Activated CD4-positive, alpha-beta memory T cell treated with anti-CD3 and anti-CD28 coated beads, Interleukin-2, amount 10 ng/mL, durations not matched to agents 7 days and 5 days (primary cell): ENCODE results near the gene EFHD2. TPM values are rescaled to one million over a fixed set of nuclear protein-coding genes. Genes with fewer than 3 reads are reported as not detected.

Experiments
- CTCF ChIA-PET: fragments of 350-600 bp; sonication (Branson Sonifier 250); formaldehyde crosslinking; loops from one replicate; lab custom pipeline; 2021; ENCODE audit warnings: antibody characterized with exemption, inconsistent platforms; lab: Charles Lee
- POLR2A ChIA-PET: fragments of 350-600 bp; sonication (Branson Sonifier 250); formaldehyde crosslinking; loops from one replicate; lab custom pipeline; 2021; ENCODE audit warnings: antibody characterized with exemption; lab: Charles Lee
- DNase-seq: peaks from one replicate; pipeline ENCODE4 v3.0.0-alpha.2; 2020
- H3K27ac Mint-ChIP-seq: one replicate; pipeline ENCODE4 v1.8.0; 2021; ENCODE audit warnings: mild to moderate bottlenecking, mixed read lengths
- H3K27me3 Mint-ChIP-seq: one replicate; pipeline ENCODE4 v1.8.0; 2021; ENCODE audit warnings: mixed read lengths
- H3K36me3 Mint-ChIP-seq: one replicate; pipeline ENCODE4 v1.8.0; 2021; ENCODE audit warnings: low read depth, mixed read lengths
- H3K4me1 Mint-ChIP-seq: one replicate; pipeline ENCODE4 v1.8.0; 2021; ENCODE audit warnings: mixed read lengths
- H3K4me3 Mint-ChIP-seq: one replicate; pipeline ENCODE4 v1.8.0; 2021; ENCODE audit warnings: mild to moderate bottlenecking, mixed read lengths
- H3K9me3 Mint-ChIP-seq: one replicate; pipeline ENCODE4 v1.8.0; 2021; ENCODE audit warnings: mixed read lengths
- total RNA-seq, 2 experiments: library from RNA; stranded (reverse); gene quantifications; one replicate each; pipeline ENCODE4 v1.2.3, GENCODE V29; 2021

Gene EFHD2
- total RNA-seq, 2 experiments from 2014 or later, result 97.7 to 99.7 TPM

DNA sequence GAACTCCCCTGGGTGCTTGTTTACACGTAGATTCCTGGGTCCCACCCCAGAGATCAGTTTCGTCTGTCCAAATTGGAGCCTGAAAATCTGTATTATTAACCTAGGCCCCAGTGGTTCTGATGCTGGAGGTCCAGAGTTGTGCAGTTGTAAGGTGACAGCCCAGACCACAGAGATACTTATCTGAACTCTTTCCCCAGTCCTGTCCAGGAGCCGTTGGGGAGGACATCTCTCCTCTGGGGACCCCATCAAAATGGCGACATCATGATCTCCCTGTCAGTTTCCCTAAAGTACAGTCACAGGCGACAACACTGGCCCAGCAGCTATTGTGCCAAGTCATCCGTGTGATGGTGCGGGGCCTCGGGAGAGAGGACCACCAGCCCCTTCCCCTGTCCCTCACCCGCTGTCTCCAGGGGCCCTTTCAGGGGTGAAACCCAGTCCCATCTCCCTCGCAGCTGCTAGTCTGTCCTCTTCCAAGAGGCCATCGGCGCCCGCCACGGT, 749 bp upstream of the EFHD2 start:
- peak overlapping the region; percentile 97 for H3K4me3 Mint-ChIP-seq
- POLR2A ChIA-PET, result interaction anchor here (1.1 to 1.7 kb wide), 2 partner anchors 67 to 75 kb away, joined by 3 to 8 read pairs; no protein-coding TSS in a partner anchor
- no peak for DNase-seq
- peaks cover 45% of the 10 kb centered on the region for H3K4me1 Mint-ChIP-seq
- no peaks in the 10 kb centered on the region for H3K9me3 Mint-ChIP-seq
- CTCF ChIA-PET, result interaction anchor here (1.2 to 3.5 kb wide), 2 partner anchors 23 to 85 kb away, joined by 3 to 15 read pairs; no protein-coding TSS in a partner anchor
- peaks cover 25% of the 10 kb centered on the region for H3K36me3 Mint-ChIP-seq
- no peak overlapping the region for H3K27ac Mint-ChIP-seq
- peaks cover 38% of the 10 kb centered on the region for H3K27me3 Mint-ChIP-seq

DNA sequence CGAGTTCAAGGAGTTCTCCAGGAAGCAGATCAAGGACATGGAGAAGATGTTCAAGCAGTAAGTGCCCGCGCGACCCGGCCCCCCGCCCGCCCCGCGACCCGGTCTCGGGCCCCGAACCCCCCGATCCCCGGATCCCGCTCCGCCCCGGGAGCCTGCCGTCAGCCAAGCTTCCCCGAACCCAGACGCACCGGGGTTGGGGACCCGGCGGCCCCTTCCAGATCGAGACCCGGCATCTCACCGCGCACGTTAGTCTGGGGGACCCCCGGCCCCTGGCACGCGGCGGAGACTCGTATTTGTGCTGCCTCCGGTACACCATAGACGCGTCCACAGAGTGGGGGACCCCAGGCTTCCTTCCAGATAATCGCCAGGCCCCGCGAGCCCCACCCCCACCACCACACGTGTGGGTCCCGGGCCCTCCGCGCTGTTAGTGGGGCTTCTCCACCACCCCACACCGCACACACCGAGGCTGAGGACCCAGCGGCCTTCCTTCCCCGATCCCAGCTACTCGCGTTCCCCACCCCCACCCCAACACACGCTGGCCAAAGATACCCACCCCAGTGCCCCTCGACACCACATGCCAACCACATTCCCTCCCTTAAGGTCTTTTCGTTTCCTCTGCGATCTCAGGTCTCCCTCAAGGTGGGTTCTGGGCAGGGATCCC, 665 bp downstream of the EFHD2 start:
- Mint-ChIP-seq H3K4me1 (peaks cover 57% of the 10 kb centered on the region), H3K36me3 (peaks cover 40% of the 10 kb centered on the region), H3K9me3 (no peaks in the 10 kb centered on the region), H3K27ac (peak overlapping the region; percentile 89), H3K4me3 (peak overlapping the region; percentile 97), H3K27me3 (peaks cover 33% of the 10 kb centered on the region)
- CTCF ChIA-PET, result interaction anchor here (1.2 to 1.5 kb wide), 2 partner anchors 10 to 87 kb away, joined by 3 to 4 read pairs; no protein-coding TSS in a partner anchor
- DNase-seq, result peak; percentile 30
- POLR2A ChIA-PET, result interaction anchor here (0.8 to 3.6 kb wide), 8 partner anchors 9 to 87 kb away, joined by 3 to 14 read pairs (median 6); no protein-coding TSS in a partner anchor

- peaks cover 28% of the 10 kb centered on the region for H3K27me3 Mint-ChIP-seq
- no peak for DNase-seq
- ChIA-PET CTCF (interaction anchor here (1.2 to 2.3 kb wide), 3 partner anchors 9 to 87 kb away, joined by 3 to 12 read pairs (median 4); no protein-coding TSS in a partner anchor), POLR2A (interaction anchor here (1.3 to 3.6 kb wide), 7 partner anchors 9 to 88 kb away, joined by 3 to 14 read pairs (median 7); no protein-coding TSS in a partner anchor)
- H3K9me3 Mint-ChIP-seq, result no peaks in the 10 kb centered on the region
- H3K4me1 Mint-ChIP-seq, result peaks cover 62% of the 10 kb centered on the region
- H3K4me3 Mint-ChIP-seq, result peak overlapping the region; percentile 97
- H3K27ac Mint-ChIP-seq, result peak overlapping the region; percentile 89
- peaks cover 45% of the 10 kb centered on the region for H3K36me3 Mint-ChIP-seq
Measured at GRCh38 chr1:15410884-15411245, 1.2 kb downstream of the EFHD2 start.

DNA sequence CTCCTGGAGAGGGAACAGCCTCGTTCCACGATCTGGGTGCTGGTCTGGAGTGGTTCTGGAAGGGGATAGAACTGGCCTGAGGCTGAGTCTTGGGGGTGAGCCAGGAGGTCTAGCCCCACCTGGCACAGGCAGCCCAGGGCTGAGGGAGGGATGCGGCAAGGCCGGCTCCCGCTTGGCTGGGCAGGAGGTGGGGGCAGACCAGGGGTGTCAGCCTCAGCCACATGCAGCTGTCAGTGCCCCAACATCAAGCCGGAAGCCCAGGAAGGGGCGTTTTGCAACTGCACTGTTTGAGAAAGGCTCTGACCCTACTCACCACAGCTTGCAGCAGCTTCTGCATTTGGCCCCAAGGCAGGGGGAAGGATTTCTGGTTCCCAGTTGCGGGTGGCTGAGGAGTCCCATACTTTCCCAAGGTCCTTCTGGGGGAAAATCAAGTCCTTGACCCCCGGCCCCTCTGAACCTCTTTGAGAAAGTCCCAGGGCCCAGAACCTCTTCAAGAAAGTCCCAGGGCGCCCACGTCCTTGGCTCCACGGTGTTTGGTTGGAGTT, 2.0 kb downstream of the EFHD2 start:
- H3K9me3 Mint-ChIP-seq, result no peaks in the 10 kb centered on the region
- peaks cover 24% of the 10 kb centered on the region for H3K27me3 Mint-ChIP-seq
- H3K4me1 Mint-ChIP-seq, result peaks cover 69% of the 10 kb centered on the region
- H3K36me3 Mint-ChIP-seq, result peaks cover 52% of the 10 kb centered on the region
- CTCF ChIA-PET, result interaction anchor here (1.1 to 2.3 kb wide), 6 partner anchors 19 to 91 kb away, joined by 3 to 12 read pairs (median 6); no protein-coding TSS in a partner anchor
- H3K27ac Mint-ChIP-seq, result peak overlapping the region; percentile 89
- POLR2A ChIA-PET, result interaction anchor here (1.4 to 3.6 kb wide), 5 partner anchors 12 to 88 kb away, joined by 5 to 14 read pairs (median 8); no protein-coding TSS in a partner anchor
- peak; percentile 69 for DNase-seq
- peak overlapping the region; percentile 97 for H3K4me3 Mint-ChIP-seq

DNA sequence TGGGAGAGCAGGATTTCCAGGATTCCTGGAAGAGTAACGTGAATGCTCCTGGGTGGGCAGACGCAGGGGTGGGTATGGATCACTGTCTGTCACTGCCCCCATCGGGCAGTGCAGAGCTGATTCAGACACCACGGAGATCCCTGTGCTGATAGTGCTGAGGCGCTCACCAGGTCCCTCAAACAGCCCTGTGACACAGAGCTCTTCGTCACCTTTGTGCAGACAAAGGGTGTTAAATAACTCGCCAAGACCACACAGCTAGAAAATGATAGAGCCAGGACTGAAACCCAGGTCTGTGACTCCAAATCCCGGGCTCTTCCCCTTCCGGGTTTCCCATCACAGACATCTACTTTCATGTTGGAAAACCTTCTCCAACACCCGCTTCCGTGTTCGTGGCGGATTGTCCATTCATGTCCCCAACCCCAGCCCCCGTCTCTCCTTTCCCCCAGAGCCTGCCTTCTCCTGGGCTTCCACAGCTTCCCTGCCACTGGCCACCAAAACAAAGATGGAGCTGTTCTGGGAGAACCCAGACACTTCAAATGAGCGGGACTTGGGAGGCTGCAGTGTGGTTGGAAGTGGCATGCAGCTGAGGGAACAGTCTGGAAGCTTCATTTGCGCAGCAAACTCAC, 2.6 kb downstream of the EFHD2 start:
- peak; percentile 72 for DNase-seq
- no peaks in the 10 kb centered on the region for H3K9me3 Mint-ChIP-seq
- peaks cover 69% of the 10 kb centered on the region for H3K4me1 Mint-ChIP-seq
- H3K27ac Mint-ChIP-seq, result peak overlapping the region; percentile 89
- peaks cover 18% of the 10 kb centered on the region for H3K27me3 Mint-ChIP-seq
- peaks cover 52% of the 10 kb centered on the region for H3K36me3 Mint-ChIP-seq
- H3K4me3 Mint-ChIP-seq, result peak overlapping the region; percentile 97
- POLR2A ChIA-PET, result interaction anchor here (1.0 to 3.6 kb wide), 6 partner anchors 12 to 89 kb away, joined by 3 to 14 read pairs (median 8); no protein-coding TSS in a partner anchor
- CTCF ChIA-PET, result interaction anchor here (0.7 to 2.3 kb wide), 7 partner anchors 18 to 92 kb away, joined by 3 to 12 read pairs (median 5); no protein-coding TSS in a partner anchor

GRCh38 chr1:15412843-15413242, 3.2 kb downstream of the EFHD2 start:
- no peak for DNase-seq
- Mint-ChIP-seq H3K9me3 (no peaks in the 10 kb centered on the region), H3K4me1 (peaks cover 70% of the 10 kb centered on the region), H3K27me3 (peaks cover 12% of the 10 kb centered on the region), H3K27ac (no peak overlapping the region), H3K4me3 (peak overlapping the region; percentile 97), H3K36me3 (peaks cover 52% of the 10 kb centered on the region)
- ChIA-PET CTCF (interaction anchor here (0.7 to 2.3 kb wide), 7 partner anchors 18 to 92 kb away, joined by 3 to 12 read pairs (median 5); no protein-coding TSS in a partner anchor), POLR2A (interaction anchor here (1.0 to 3.6 kb wide), 6 partner anchors 14 to 89 kb away, joined by 3 to 14 read pairs (median 8); no protein-coding TSS in a partner anchor)

DNA sequence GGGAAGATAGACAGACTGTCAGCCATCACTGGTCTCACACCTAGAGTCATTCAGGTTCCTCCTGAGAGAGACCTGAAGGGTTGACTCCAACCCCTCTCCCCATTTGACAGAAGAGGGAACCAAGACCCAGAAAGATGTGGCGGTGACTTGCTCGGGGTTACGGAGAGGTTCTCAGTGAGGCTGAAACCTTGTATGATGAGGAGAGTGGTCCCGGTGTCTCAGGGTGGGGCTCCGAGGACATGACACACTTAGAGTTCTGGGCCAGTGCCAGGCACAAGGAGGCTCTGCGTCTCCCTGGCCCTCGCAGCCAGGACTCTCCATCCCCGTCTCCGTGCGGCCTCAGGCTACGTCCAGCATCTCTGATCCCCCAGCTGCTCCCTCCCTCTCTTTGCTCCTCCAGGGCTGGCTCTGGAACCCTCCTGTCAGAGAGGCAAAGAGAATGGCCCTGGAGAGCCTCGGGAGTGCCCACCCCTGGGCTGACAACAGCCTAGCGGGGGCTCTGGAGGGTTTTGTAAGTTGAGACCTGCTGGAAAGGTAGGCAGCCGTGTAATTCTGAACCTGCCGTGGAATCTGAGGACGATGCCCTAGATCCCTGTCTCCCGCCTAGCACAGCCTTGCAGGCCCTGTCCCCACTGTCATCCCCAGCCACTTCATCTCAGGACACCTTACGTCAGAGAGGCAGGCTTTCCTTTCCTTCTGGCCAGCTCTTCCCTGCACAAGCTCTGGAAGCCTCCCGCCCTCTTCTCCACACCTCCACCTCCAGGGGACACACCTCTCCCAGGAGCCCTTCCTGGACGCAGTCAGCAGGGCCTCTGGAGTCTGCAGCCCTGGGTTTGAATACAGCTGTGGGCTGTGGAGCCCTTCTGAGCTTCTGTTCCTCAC, 4.1 kb downstream of the EFHD2 start:
- Mint-ChIP-seq H3K27ac (no peak overlapping the region), H3K9me3 (no peaks in the 10 kb centered on the region), H3K36me3 (peaks cover 54% of the 10 kb centered on the region), H3K4me1 (peaks cover 73% of the 10 kb centered on the region), H3K27me3 (peaks cover 5% of the 10 kb centered on the region), H3K4me3 (no peak overlapping the region)
- POLR2A ChIA-PET, result interaction anchor here (1.0 to 2.1 kb wide), 2 partner anchors 13 to 21 kb away, joined by 3 to 5 read pairs; no protein-coding TSS in a partner anchor
- CTCF ChIA-PET, result interaction anchor here (0.6 to 1.6 kb wide), 2 partner anchors 8 to 91 kb away, joined by 3 to 6 read pairs; no protein-coding TSS in a partner anchor
- no peak for DNase-seq

DNA sequence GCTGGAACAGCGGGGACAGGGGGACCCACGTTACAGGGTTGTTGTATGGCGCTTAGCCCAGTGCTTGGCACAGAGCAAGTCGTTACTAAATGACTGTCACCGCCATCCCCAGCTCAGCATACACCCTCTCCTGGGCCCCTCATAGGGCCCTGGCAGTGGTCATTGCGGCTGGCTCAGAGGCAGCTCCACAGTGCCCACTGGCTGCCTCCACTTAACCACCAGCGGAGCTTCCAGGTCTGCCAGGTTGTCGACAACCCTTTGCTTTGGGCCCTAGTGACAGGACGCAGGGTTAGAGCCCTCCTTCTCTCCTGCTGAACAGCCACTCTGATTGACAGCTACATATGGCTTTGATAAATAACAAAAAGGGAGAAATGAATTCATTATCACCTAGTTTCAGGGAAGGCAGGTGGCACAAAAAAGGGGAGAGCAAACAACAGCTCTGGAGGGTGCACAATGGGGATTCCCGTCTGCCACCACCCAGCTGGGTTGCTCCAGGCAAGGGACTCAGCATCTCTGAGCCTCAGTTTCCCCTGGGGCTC, 4.8 kb downstream of the EFHD2 start:
- Mint-ChIP-seq H3K27ac (no peak overlapping the region), H3K4me3 (no peak overlapping the region), H3K27me3 (no peaks in the 10 kb centered on the region), H3K9me3 (no peaks in the 10 kb centered on the region), H3K36me3 (peaks cover 54% of the 10 kb centered on the region), H3K4me1 (peaks cover 74% of the 10 kb centered on the region)
- POLR2A ChIA-PET, result interaction anchor here (1.0 to 2.1 kb wide), 2 partner anchors 12 to 20 kb away, joined by 3 to 5 read pairs; no protein-coding TSS in a partner anchor
- CTCF ChIA-PET, result interaction anchor here (0.6 to 1.6 kb wide), 2 partner anchors 9 to 91 kb away, joined by 3 to 6 read pairs; no protein-coding TSS in a partner anchor
- DNase-seq, result no peak

DNA sequence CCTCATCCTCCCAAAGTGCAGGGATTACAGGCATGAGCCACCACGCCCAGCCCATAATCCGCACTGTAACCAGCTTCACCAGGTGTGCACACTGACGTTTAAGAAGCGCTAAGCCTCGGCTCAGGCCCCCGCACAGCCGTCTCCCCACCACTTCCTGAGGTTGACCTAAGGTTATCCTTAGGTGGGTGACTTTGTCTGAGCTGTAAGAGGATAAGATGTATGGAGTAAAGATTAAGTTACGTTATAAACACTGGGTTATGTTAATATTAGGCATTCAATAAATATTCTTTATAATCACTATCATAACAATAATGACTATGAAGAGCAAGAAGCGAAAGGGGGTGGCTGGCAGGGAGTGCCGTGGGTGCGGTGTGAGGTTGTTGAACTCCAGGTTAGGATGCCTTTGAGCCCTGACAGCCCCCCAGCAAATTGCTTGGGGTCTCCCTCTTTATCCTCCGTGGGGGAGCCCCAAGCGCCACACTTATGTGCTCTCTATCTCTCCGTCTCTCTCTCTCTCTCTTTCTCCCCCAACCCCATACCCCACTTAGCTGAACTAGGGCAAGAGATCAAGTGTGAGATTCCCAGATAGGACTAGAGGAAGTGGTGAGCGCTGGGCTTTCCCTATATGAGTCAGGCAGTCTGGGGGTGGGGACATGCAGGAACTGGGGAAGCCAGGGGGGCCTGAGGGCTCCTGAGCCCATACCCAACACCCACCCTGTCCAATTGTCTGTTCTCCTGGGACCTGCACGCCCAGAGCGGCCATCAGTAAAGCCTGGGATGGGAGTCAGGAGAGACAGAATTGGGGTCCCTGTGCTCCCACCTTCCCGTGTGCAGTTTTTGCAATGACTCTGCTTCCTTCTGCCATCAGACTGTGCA, 7.6 kb downstream of the EFHD2 start:
- ChIA-PET POLR2A (interaction anchor here (1.4 to 1.9 kb wide), 4 partner anchors 8 to 14 kb away, joined by 3 to 9 read pairs (median 6); no protein-coding TSS in a partner anchor), CTCF (interaction anchor here (0.9 to 2.7 kb wide), 6 partner anchors 10 to 820 kb away, joined by 3 to 14 read pairs (median 3); no protein-coding TSS in a partner anchor)
- Mint-ChIP-seq H3K9me3 (no peaks in the 10 kb centered on the region), H3K27me3 (no peaks in the 10 kb centered on the region), H3K27ac (peak overlapping the region; percentile 87), H3K4me1 (peaks cover 75% of the 10 kb centered on the region), H3K4me3 (peak overlapping the region; percentile 51), H3K36me3 (peaks cover 59% of the 10 kb centered on the region)
- DNase-seq, result peak; percentile 61

- POLR2A ChIA-PET, result interaction anchor here (2.5 kb wide), 1 partner anchor 9 kb away, joined by 7 read pairs; no protein-coding TSS in a partner anchor
- Mint-ChIP-seq H3K36me3 (peaks cover 50% of the 10 kb centered on the region), H3K4me3 (no peak overlapping the region), H3K9me3 (no peaks in the 10 kb centered on the region), H3K27me3 (no peaks in the 10 kb centered on the region), H3K4me1 (peaks cover 62% of the 10 kb centered on the region), H3K27ac (peak overlapping the region; percentile 47)
- DNase-seq, result no peak
- CTCF ChIA-PET, result interaction anchor here (0.6 to 2.7 kb wide), 5 partner anchors 12 to 170 kb away, joined by 3 to 14 read pairs (median 4); partner anchors contain the start of gene DNAJC16
Measured at GRCh38 chr1:15418806-15419515, 9.3 kb downstream of the EFHD2 start.
